Neutrophil (primary cell): ENCODE measurements around the gene MPPED1.

Experiments used
- H3K27ac ChIP-seq: fragments of 200-600 bp; sonication (generic); 2 replicates; pipeline ENCODE4 v1.5.1; 2016; ENCODE audit warnings: mild to moderate bottlenecking, moderate library complexity
- H3K27me3 ChIP-seq: fragments of 200-600 bp; sonication (generic); 2 replicates; pipeline ENCODE4 v1.6.0; 2016; ENCODE audit warnings: mild to moderate bottlenecking
- H3K36me3 ChIP-seq: fragments of 200-600 bp; sonication (generic); 2 replicates; pipeline ENCODE4 v1.5.1; 2017
- H3K4me1 ChIP-seq, 2 experiments: fragments of 200-600 bp in 1 of 2; sonication (generic) in 1 of 2; 1 replicate in 1 of 2; 2 replicates in 1 of 2; pipeline versions ENCODE4 v1.5.1 to v1.6.1; 2013 to 2016; ENCODE audit warnings: low read depth in 1 of 2, low read length in 1 of 2, mild to moderate bottlenecking in 1 of 2, moderate library complexity in 1 of 2; ENCODE audit not compliant: control insufficient read depth in 1 of 2, insufficient read depth in 1 of 2
- H3K4me3 ChIP-seq, 2 experiments: fragments of 200-600 bp in 1 of 2; sonication (generic) in 1 of 2; 1 replicate in 1 of 2; 2 replicates in 1 of 2; pipeline ENCODE4 v1.5.1; 2013 to 2016; ENCODE audit warnings: low read depth in 1 of 2, low read length in 1 of 2, mild to moderate bottlenecking in 1 of 2, moderate library complexity in 1 of 2
- H3K9me3 ChIP-seq: fragments of 200-600 bp; sonication (generic); 2 replicates; pipeline ENCODE4 v1.5.1; 2016
- TF ChIP-seq, protein P1 (sequence below): fragments of 200-600 bp; sonication (generic); IDR thresholded peaks from 2 replicates; pipeline ENCODE4 v1.5.1; 2016; ENCODE audit warnings: antibody characterized with exemption

Gene MPPED1

GRCh38 chr22:43407591-43407990 is 4.2 kb upstream of the MPPED1 start:
- H3K27me3 ChIP-seq = peaks cover 45% of the 10 kb centered on the region
- no peaks in the 10 kb centered on the region for H3K9me3 ChIP-seq
- TF ChIP-seq, protein P1, sequence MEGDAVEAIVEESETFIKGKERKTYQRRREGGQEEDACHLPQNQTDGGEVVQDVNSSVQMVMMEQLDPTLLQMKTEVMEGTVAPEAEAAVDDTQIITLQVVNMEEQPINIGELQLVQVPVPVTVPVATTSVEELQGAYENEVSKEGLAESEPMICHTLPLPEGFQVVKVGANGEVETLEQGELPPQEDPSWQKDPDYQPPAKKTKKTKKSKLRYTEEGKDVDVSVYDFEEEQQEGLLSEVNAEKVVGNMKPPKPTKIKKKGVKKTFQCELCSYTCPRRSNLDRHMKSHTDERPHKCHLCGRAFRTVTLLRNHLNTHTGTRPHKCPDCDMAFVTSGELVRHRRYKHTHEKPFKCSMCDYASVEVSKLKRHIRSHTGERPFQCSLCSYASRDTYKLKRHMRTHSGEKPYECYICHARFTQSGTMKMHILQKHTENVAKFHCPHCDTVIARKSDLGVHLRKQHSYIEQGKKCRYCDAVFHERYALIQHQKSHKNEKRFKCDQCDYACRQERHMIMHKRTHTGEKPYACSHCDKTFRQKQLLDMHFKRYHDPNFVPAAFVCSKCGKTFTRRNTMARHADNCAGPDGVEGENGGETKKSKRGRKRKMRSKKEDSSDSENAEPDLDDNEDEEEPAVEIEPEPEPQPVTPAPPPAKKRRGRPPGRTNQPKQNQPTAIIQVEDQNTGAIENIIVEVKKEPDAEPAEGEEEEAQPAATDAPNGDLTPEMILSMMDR = no peak
- H3K4me1 ChIP-seq = no peaks in the 10 kb centered on the region
- H3K27ac ChIP-seq = no peak overlapping the region
- no peak overlapping the region for H3K4me3 ChIP-seq
- no peaks in the 10 kb centered on the region for H3K36me3 ChIP-seq

- TF ChIP-seq, protein P1 = no peak
- Histone ChIP-seq H3K4me3 (no peak overlapping the region), H3K27ac (no peak overlapping the region), H3K4me1 (no peaks in the 10 kb centered on the region), H3K27me3 (peaks cover 49% of the 10 kb centered on the region), H3K9me3 (no peaks in the 10 kb centered on the region), H3K36me3 (no peaks in the 10 kb centered on the region)
Measured at GRCh38 chr22:43408009-43408408, 3.8 kb upstream of the MPPED1 start.

- no peaks in the 10 kb centered on the region for H3K9me3 ChIP-seq
- no peak overlapping the region for H3K27ac ChIP-seq
- H3K36me3 ChIP-seq = no peaks in the 10 kb centered on the region
- no peaks in the 10 kb centered on the region for H3K4me1 ChIP-seq
- TF ChIP-seq, protein P1 = no peak
- H3K27me3 ChIP-seq = peaks cover 60% of the 10 kb centered on the region
- H3K4me3 ChIP-seq = no peak overlapping the region
Measured at GRCh38 chr22:43409046-43409445, 2.8 kb upstream of the MPPED1 start.

DNA sequence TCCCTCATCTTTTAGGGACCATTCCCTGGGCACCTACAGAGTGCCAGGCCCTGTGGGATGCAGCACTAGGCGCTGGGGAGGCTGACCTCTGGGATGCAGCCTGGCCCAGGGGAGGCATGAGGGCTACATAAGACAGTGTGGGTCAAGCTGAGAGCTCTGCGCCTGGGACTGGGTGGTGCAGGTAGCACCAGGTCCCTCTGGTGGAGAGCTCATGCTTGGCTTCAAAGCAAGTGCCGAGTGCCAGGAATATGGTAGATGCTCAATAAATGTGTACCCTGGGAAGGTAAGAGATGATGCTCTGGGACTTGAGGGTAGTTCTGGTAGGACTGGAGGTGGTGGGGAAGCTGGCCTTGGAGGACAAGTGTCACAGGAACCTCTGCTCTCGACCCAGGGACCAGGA is 2.0 kb upstream of the MPPED1 start:
- Histone ChIP-seq H3K4me1 (no peaks in the 10 kb centered on the region), H3K27ac (no peak overlapping the region), H3K36me3 (no peaks in the 10 kb centered on the region), H3K27me3 (peaks cover 67% of the 10 kb centered on the region), H3K4me3 (no peak overlapping the region), H3K9me3 (no peaks in the 10 kb centered on the region)
- TF ChIP-seq, protein P1 = no peak

DNA sequence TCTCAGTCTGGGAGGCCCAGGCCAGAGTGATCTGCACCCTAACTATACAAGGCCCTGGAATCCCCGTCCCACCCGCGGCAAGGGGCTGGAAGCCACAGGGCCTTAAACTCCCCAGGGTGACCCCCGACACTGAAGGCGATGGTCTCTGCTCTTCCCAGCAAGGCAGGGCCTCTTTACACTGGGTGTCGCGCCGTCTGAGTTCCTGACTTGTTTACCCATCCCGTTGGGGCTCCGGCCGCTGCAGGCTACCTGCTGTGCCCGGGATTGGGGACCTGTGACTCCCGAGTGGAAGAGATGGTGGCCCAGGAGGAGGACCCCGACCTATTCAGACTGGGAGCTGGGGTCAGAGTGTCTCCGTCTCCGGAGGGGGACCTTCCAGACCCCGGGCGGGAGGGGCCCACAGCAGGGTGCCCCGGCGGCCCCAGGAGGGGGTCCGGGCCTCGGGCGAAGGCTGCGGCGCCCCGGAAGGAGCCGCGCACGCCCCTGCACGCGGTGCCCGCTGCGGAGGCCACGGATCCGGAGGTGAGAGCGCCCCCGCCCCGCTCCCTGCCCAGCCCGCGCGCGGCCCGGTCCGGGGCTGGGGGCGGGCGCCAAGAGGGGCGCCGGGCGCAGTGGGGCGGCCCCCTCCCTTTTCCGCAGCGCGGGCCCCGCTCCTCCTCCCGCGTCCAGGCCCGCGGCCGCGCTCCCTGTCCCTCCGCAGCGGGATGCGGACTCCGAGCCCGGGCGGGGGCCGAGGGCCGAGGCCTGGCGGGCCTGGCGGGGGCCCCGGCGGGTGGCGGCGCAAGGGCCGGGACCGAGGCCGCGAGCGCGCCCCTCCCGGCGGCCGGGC is 560 bp upstream of the MPPED1 start:
- Histone ChIP-seq H3K27me3 (peaks cover 81% of the 10 kb centered on the region), H3K4me3 (no peak overlapping the region), H3K9me3 (no peaks in the 10 kb centered on the region), H3K4me1 (no peaks in the 10 kb centered on the region), H3K36me3 (no peaks in the 10 kb centered on the region), H3K27ac (no peak overlapping the region)
- TF ChIP-seq, protein P1 = no peak
